Stimulated activated naive CD8-positive, alpha-beta T cell treated with anti-CD3 and anti-CD28 coated beads, Interleukin-15, amount 100 ng/mL, for 72 hours (primary cell): Measurements from ENCODE around the gene OR1C1.
"Not testable (repeated sequence)": the region's sequence is repeated elsewhere in the genome, so short reads cannot be mapped to it uniquely, and the experiment has no call there.

ENCODE experiments used
- ATAC-seq: fragments of 150-1000 bp; cut with Tn5 transposase; 2 replicates; pipeline ENCODE4 v1.10.0; 2021; ENCODE audit warnings: mild to moderate bottlenecking, moderate library complexity
- DNase-seq, 2 donors: peaks; one replicate each; pipeline ENCODE4 v3.0.0; 2021 to 2022
- H3K27ac Mint-ChIP-seq, 2 donors: one replicate each; pipeline ENCODE4 v1.8.0; 2022; ENCODE audit warnings: mild to moderate bottlenecking in 2 of 2, mixed read lengths in 2 of 2, moderate library complexity in 2 of 2
- H3K27me3 Mint-ChIP-seq: one replicate; pipeline ENCODE4 v1.8.0; 2022; ENCODE audit warnings: mixed read lengths
- H3K4me1 Mint-ChIP-seq: one replicate; pipeline ENCODE4 v1.8.0; 2022; ENCODE audit warnings: mild to moderate bottlenecking, mixed read lengths
- H3K4me3 Mint-ChIP-seq, 2 donors: one replicate each; pipeline ENCODE4 v1.8.0; 2022; ENCODE audit warnings: mild to moderate bottlenecking in 2 of 2, mixed read lengths in 2 of 2, moderate library complexity in 1 of 2
- H3K9me3 Mint-ChIP-seq, 2 donors: one replicate each; pipeline ENCODE4 v1.8.0; 2022; ENCODE audit warnings: mixed read lengths in 2 of 2

OR1C1 gene

GRCh38 chr1:247760456-247760855 is at the start of gene OR1C1:
Gene OR1C1, minus strand, starts transcription at chr1:247760556. Its CDS starts 2,150 bp downstream, at chr1:247758406.
- H3K27me3 Mint-ChIP-seq = no peaks in the 10 kb centered on the region
- H3K4me3 Mint-ChIP-seq = no peak within 1 kb of the TSS
- ATAC-seq (no peak), DNase-seq (no peak)
- H3K4me1 Mint-ChIP-seq = no peaks in the 10 kb centered on the region
- H3K27ac Mint-ChIP-seq = no peak within 1 kb of the TSS
- H3K9me3 Mint-ChIP-seq = peaks cover 4 to 8% of the 10 kb centered on the region in 2 donors

- H3K27me3 Mint-ChIP-seq = no peaks in the 10 kb centered on the region
- H3K9me3 Mint-ChIP-seq = no peaks in the 10 kb centered on the region
- ATAC-seq = no peak
- DNase-seq = no peak
- H3K27ac Mint-ChIP-seq = no peak overlapping the region
- H3K4me1 Mint-ChIP-seq = no peaks in the 10 kb centered on the region
- H3K4me3 Mint-ChIP-seq = no peak overlapping the region
Observed at GRCh38 chr1:247797518-247797917, 37.2 kb upstream of the OR1C1 start.

GRCh38 chr1:247769603-247770002 is 9.2 kb upstream of the OR1C1 start:
- ATAC-seq (no peak), DNase-seq (no peak)
- H3K27me3 Mint-ChIP-seq = peaks cover 8% of the 10 kb centered on the region
- H3K4me1 Mint-ChIP-seq = no peaks in the 10 kb centered on the region
- H3K27ac Mint-ChIP-seq = no peak overlapping the region
- no peaks in the 10 kb centered on the region for H3K9me3 Mint-ChIP-seq
- no peak overlapping the region for H3K4me3 Mint-ChIP-seq

GRCh38 chr1:247754311-247754710 is 6.0 kb downstream of the OR1C1 start:
- DNase-seq, H3K27ac Mint-ChIP-seq, ATAC-seq, H3K27me3 Mint-ChIP-seq, H3K4me1 Mint-ChIP-seq, H3K4me3 Mint-ChIP-seq: not testable (repeated sequence)
- peaks cover 11 to 20% of the 10 kb centered on the region in 2 donors for H3K9me3 Mint-ChIP-seq

- H3K27me3 Mint-ChIP-seq = no peaks in the 10 kb centered on the region
- peak; percentile 31 for ATAC-seq
- no peak overlapping the region for H3K4me3 Mint-ChIP-seq
- DNase-seq = no peak
- H3K4me1 Mint-ChIP-seq = no peaks in the 10 kb centered on the region
- no peak overlapping the region for H3K27ac Mint-ChIP-seq
- H3K9me3 Mint-ChIP-seq = peaks cover 7 to 12% of the 10 kb centered on the region in 2 donors
Observed at GRCh38 chr1:247749870-247750269, 10.5 kb downstream of the OR1C1 start.

- H3K27me3 Mint-ChIP-seq = no peaks in the 10 kb centered on the region
- DNase-seq = no peak
- no peak for ATAC-seq
- H3K9me3 Mint-ChIP-seq = peaks cover 7 to 12% of the 10 kb centered on the region in 2 donors
- no peak within 1 kb of the TSS for H3K4me3 Mint-ChIP-seq
- H3K27ac Mint-ChIP-seq = no peak within 1 kb of the TSS
- no peaks in the 10 kb centered on the region for H3K4me1 Mint-ChIP-seq
Observed at GRCh38 chr1:247748041-247748440, 12.3 kb downstream of the OR1C1 start, which contains the start of gene OR14A2. Gene OR14A2, minus strand, starts transcription at chr1:247748141.

GRCh38 chr1:247747616-247748015 is 12.7 kb downstream of the OR1C1 start:
- Mint-ChIP-seq H3K27ac (no peak overlapping the region), H3K27me3 (no peaks in the 10 kb centered on the region), H3K4me1 (no peaks in the 10 kb centered on the region), H3K9me3 (peaks cover 7 to 12% of the 10 kb centered on the region in 2 donors), H3K4me3 (no peak overlapping the region)
- no peak for ATAC-seq
- DNase-seq = no peak

- H3K27me3 Mint-ChIP-seq = no peaks in the 10 kb centered on the region
- ATAC-seq = no peak
- no peaks in the 10 kb centered on the region for H3K4me1 Mint-ChIP-seq
- no peak overlapping the region for H3K27ac Mint-ChIP-seq
- H3K9me3 Mint-ChIP-seq = peaks cover 7 to 12% of the 10 kb centered on the region in 2 donors
- no peak for DNase-seq
- H3K4me3 Mint-ChIP-seq = no peak overlapping the region
Observed at GRCh38 chr1:247746391-247746935, 13.9 kb downstream of the OR1C1 start.

GRCh38 chr1:247742215-247742760 is 18.1 kb downstream of the OR1C1 start:
- not testable (repeated sequence) for ATAC-seq, H3K4me3 Mint-ChIP-seq, H3K9me3 Mint-ChIP-seq, H3K27me3 Mint-ChIP-seq, H3K27ac Mint-ChIP-seq, H3K4me1 Mint-ChIP-seq, DNase-seq

GRCh38 chr1:247741756-247742155 is 18.6 kb downstream of the OR1C1 start:
- Mint-ChIP-seq H3K27ac (no peak overlapping the region), H3K9me3 (no peaks in the 10 kb centered on the region), H3K4me1 (no peaks in the 10 kb centered on the region), H3K4me3 (no peak overlapping the region), H3K27me3 (no peaks in the 10 kb centered on the region)
- no peak for DNase-seq
- no peak for ATAC-seq

- ATAC-seq (no peak), DNase-seq (no peak)
- Mint-ChIP-seq H3K4me1 (no peaks in the 10 kb centered on the region), H3K9me3 (no peaks in the 10 kb centered on the region), H3K27me3 (no peaks in the 10 kb centered on the region), H3K27ac (no peak overlapping the region), H3K4me3 (no peak overlapping the region)
Observed at GRCh38 chr1:247740721-247741120, 19.6 kb downstream of the OR1C1 start.

GRCh38 chr1:247738315-247738714 is 22.0 kb downstream of the OR1C1 start, which contains the start of gene OR14K1:
Gene OR14K1, plus strand, starts transcription at chr1:247738615. Its CDS starts 0 bp downstream, at chr1:247738615.
- Mint-ChIP-seq H3K27ac (no peak within 1 kb of the TSS), H3K9me3 (no peaks in the 10 kb centered on the region), H3K4me1 (no peaks in the 10 kb centered on the region), H3K4me3 (no peak within 1 kb of the TSS), H3K27me3 (peaks cover 10% of the 10 kb centered on the region)
- DNase-seq (no peak), ATAC-seq (no peak)

GRCh38 chr1:247721222-247721621 is 39.1 kb downstream of the OR1C1 start:
- DNase-seq (no peak), ATAC-seq (no peak)
- H3K27ac Mint-ChIP-seq = no peak overlapping the region
- no peaks in the 10 kb centered on the region for H3K27me3 Mint-ChIP-seq
- peaks cover 4 to 16% of the 10 kb centered on the region in 2 donors for H3K9me3 Mint-ChIP-seq
- H3K4me1 Mint-ChIP-seq = no peaks in the 10 kb centered on the region
- no peak overlapping the region for H3K4me3 Mint-ChIP-seq

- Mint-ChIP-seq H3K4me3 (no peak within 1 kb of the TSS), H3K9me3 (no peaks in the 10 kb centered on the region), H3K27ac (no peak within 1 kb of the TSS), H3K4me1 (no peaks in the 10 kb centered on the region), H3K27me3 (no peaks in the 10 kb centered on the region)
- ATAC-seq (no peak), DNase-seq (no peak)
Observed at GRCh38 chr1:247716546-247716945, 43.8 kb downstream of the OR1C1 start, which contains the start of gene OR6F1. Gene OR6F1, minus strand, starts transcription at chr1:247716646. Its CDS starts 3,891 bp downstream, at chr1:247712755.

- Mint-ChIP-seq H3K27me3 (no peaks in the 10 kb centered on the region), H3K27ac (no peak overlapping the region), H3K4me1 (no peaks in the 10 kb centered on the region), H3K9me3 (no peaks in the 10 kb centered on the region), H3K4me3 (no peak overlapping the region)
- no peak for DNase-seq
- ATAC-seq = no peak
Observed at GRCh38 chr1:247713753-247714152, 46.6 kb downstream of the OR1C1 start.

GRCh38 chr1:247710681-247711080 is 49.7 kb downstream of the OR1C1 start:
- not testable (repeated sequence) for H3K27me3 Mint-ChIP-seq, H3K9me3 Mint-ChIP-seq

More at GRCh38 chr1:247710681-247711080, 49.7 kb downstream of the OR1C1 start:
- H3K4me1 Mint-ChIP-seq, DNase-seq, H3K4me3 Mint-ChIP-seq, ATAC-seq, H3K27ac Mint-ChIP-seq: not testable (repeated sequence)
